Testis (tissue), 3 donors: ENCODE results near the gene PLSCR1. TPM values are rescaled to one million over a fixed set of nuclear protein-coding genes. Genes with fewer than 3 reads are reported as not detected.
"Not testable (repeated sequence)": the region's sequence is repeated elsewhere in the genome, so short reads cannot be mapped to it uniquely, and the experiment has no call there.

Source experiments
- DNase-seq: peaks from one replicate; pipeline ENCODE4 v3.0.0-alpha.2; 2019
- H3K27ac ChIP-seq, 2 donors: fragments of 200-600 bp; sonication (generic); one replicate each; pipeline ENCODE4 v1.5.1; 2019
- H3K27me3 ChIP-seq: fragments of 200-600 bp; sonication (generic); one replicate; pipeline ENCODE4 v1.5.1; 2019
- H3K36me3 ChIP-seq: fragments of 200-600 bp; sonication (generic); one replicate; pipeline ENCODE4 v1.5.1; 2017; ENCODE audit warnings: low read depth; ENCODE audit errors: missing control alignments
- H3K4me1 ChIP-seq: fragments of 200-600 bp; sonication (generic); one replicate; pipeline ENCODE4 v1.5.1; 2019
- H3K4me3 ChIP-seq, 2 donors: fragments of 200-600 bp; sonication (generic); one replicate each; pipeline ENCODE4 v1.5.1; 2017 to 2019
- H3K9me3 ChIP-seq: fragments of 200-600 bp; sonication (generic); one replicate; pipeline ENCODE4 v1.5.1; 2017
- POLR2A ChIP-seq: fragments of 450-650 bp; IDR thresholded peaks from one replicate; pipeline ENCODE4 v1.6.1; 2017; ENCODE audit warnings: antibody characterized with exemption, mild to moderate bottlenecking, moderate library complexity
- WGBS, 2 donors: methylation state at CpG; one replicate each; pipeline ENCODE4 v1.1.5; 2018; 5-methylcytosine and 5-hydroxymethylcytosine counted together
- intact Hi-C: fragments of 100-400 bp; cut with DNase I; formaldehyde crosslinking; loops from one replicate; pipeline ENCODE4 v1.15.1; 2023; ENCODE audit warnings: low total_unique reads
- polyA plus RNA-seq: library from polyadenylated mRNA; stranded (reverse); fragments of 350-450 nt; fragmentation: Illumina TruSeq; extraction: RNeasy Lipid Tissue Mini Kit (QIAGEN cat#74804); gene quantifications from one replicate; pipeline ENCODE4 v1.2.3, GENCODE V29; 2014; ENCODE audit warnings: low read depth, low replicate concordance; ENCODE audit not compliant: insufficient read depth
- total RNA-seq, 2 donors: library from RNA; depleted of rRNA; stranded (reverse); fragments of >200 nt; gene quantifications; one replicate each; pipeline ENCODE4 v1.2.3, GENCODE V29; 2016
- TF ChIP-seq, protein P1 (sequence below), 3 experiments: fragments of 450-650 bp in 2 of 3; fragments of 200-600 bp in 1 of 3; sonication (generic) in 1 of 3; IDR thresholded peaks; one replicate each; pipeline ENCODE4 v1.5.1; 2016 to 2019; ENCODE audit warnings: antibody characterized with exemption in 3 of 3, mild to moderate bottlenecking in 2 of 3, moderate library complexity in 1 of 3

Gene PLSCR1
- total and polyA plus RNA-seq, 3 donors from 2014 or later = 32.1 to 83.4 (median 46.9) TPM

DNA sequence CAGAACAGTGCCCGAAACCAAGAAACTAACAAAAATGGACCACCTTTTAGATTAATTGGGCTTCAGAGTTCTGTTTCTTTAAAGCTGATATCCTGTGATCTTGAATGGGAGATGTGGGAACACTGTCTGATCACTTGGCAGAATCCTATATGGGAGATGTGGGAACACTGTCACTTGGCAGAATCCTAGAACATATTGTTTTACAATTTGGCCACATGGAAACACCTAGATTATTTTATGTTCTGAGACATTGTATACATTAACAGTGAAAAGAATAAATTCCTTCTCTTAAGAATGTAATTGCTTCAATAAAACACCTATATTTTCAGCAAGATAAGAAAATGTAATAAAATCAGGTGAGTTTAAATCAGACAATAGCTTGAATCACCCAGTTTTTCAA lies 44.7 kb downstream of the PLSCR1 start:
- Histone ChIP-seq H3K27ac (no peak overlapping the region), H3K4me1 (no peaks in the 10 kb centered on the region), H3K9me3 (no peaks in the 10 kb centered on the region), H3K4me3 (no peak overlapping the region), H3K36me3 (no peaks in the 10 kb centered on the region), H3K27me3 (no peaks in the 10 kb centered on the region)
- intact Hi-C loops = no loop called here
- WGBS, 2 donors = 54 to 60% methylated on average over 1 of the region's 1 CpG
- TF ChIP-seq, protein P1, sequence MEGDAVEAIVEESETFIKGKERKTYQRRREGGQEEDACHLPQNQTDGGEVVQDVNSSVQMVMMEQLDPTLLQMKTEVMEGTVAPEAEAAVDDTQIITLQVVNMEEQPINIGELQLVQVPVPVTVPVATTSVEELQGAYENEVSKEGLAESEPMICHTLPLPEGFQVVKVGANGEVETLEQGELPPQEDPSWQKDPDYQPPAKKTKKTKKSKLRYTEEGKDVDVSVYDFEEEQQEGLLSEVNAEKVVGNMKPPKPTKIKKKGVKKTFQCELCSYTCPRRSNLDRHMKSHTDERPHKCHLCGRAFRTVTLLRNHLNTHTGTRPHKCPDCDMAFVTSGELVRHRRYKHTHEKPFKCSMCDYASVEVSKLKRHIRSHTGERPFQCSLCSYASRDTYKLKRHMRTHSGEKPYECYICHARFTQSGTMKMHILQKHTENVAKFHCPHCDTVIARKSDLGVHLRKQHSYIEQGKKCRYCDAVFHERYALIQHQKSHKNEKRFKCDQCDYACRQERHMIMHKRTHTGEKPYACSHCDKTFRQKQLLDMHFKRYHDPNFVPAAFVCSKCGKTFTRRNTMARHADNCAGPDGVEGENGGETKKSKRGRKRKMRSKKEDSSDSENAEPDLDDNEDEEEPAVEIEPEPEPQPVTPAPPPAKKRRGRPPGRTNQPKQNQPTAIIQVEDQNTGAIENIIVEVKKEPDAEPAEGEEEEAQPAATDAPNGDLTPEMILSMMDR (IDR thresholded peaks at IDR 0.05) = no peak
- no peak for TF ChIP-seq POLR2A
- no peak for DNase-seq

DNA sequence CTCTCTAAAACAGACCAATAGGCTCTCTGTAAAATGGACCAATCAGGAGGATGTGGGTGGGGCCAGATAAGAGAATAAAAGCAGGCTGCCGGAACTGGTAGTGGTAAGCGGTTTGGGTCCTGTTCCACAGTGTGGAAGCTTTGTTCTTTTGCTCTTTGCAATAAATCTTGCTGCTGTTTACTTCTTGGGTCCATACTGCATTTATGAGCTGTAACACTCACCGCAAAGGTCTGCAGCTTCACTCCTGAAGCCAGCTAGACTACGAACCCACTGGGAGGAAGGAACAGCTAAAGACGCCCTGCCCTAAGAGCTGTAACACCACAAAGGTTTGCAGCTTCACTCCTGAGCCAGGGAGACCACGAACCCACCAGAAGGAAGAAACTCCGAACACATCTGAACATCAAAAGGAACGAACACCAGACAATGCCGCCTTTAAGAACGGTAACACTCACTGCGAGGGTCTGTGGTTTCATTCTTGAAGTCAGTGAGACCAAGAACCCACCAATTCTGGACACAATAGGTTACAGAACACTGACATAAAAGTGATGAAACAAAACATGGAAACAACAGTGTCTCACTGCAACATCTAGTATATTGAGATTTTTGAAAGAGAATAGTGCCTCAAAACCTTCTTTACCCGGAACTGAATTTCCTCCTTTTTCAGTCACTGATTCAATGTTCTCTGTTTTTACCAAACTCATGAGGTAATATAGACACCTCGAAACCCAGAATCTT lies 46.2 kb downstream of the PLSCR1 start:
- Histone ChIP-seq H3K4me3 (no peak overlapping the region), H3K27me3 (no peaks in the 10 kb centered on the region), H3K4me1 (no peaks in the 10 kb centered on the region), H3K9me3 (no peaks in the 10 kb centered on the region), H3K27ac (no peak overlapping the region), H3K36me3 (no peaks in the 10 kb centered on the region)
- TF ChIP-seq, protein P1 (IDR thresholded peaks at IDR 0.05) = no peak
- no peak for TF ChIP-seq POLR2A
- intact Hi-C loops = no loop called here
- WGBS, 2 donors = 94 to 95% methylated on average over 13 of the region's 13 CpGs
- no peak for DNase-seq

DNA sequence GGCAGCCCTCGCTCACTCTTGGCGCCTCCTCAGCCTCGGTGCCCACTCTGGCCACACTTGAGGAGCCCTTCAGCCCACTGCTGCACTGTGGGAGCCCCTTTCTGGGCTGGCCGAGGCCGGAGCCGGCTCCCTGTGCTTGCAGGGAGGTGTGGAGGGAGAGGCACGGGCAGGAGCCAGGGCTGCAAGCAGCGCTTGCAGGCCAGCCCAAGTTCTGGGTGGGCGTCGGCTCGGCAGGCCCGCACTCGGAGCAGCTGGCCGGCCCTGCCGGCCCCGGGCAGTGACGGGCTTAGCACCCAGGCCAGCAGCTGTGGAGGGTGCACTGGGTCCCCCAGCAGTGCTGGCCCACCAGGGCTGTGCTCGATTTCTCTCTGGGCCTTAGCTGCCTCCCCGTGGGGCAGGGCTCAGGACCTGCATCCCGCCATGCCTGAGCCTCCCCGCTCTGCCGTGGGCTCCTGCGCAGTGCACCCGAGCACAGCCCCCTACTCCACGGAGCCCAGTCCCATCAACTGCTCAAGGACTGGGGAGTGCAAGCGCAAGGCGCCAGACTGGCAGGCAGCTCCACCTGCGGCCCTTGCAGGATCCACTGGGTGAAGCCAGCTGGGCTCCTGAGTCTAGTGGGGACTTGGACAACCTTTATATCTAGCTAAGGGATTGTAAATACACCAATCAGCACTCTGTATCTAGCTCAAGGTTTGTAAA lies 47.1 kb downstream of the PLSCR1 start:
- 69 to 93% methylated on average over 6 to 28 of the region's 28 CpGs for WGBS, 2 donors
- H3K4me3 ChIP-seq, H3K9me3 ChIP-seq, H3K4me1 ChIP-seq, H3K27ac ChIP-seq, DNase-seq, H3K27me3 ChIP-seq, intact Hi-C loops, H3K36me3 ChIP-seq: not testable (repeated sequence)

DNA sequence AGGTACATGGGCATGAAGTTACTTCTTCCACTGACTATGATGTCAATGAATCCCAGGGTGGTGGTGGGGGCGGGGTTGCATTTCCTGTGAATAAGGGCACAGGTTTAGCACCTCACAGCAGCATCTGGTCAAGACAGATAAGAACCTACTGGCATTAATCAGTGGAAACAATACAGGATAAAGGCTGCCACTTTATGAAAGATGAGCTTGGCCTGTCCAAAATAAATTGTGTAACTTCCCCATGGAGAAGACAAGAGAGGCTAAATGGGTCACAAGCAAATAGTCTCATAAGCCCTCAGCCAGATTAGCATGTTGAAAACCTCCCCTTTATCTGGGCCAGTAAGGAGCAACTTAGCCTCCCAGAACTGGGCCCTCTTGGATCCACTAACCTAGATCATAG lies 47.7 kb downstream of the PLSCR1 start:
- Histone ChIP-seq H3K4me3 (no peak overlapping the region), H3K9me3 (no peaks in the 10 kb centered on the region), H3K4me1 (no peaks in the 10 kb centered on the region), H3K36me3 (no peaks in the 10 kb centered on the region), H3K27me3 (no peaks in the 10 kb centered on the region), H3K27ac (no peak overlapping the region)
- intact Hi-C loops = no loop called here
- TF ChIP-seq, protein P1 (IDR thresholded peaks at IDR 0.05) = no peak
- TF ChIP-seq POLR2A = no peak
- DNase-seq = no peak
- 0 to 56% methylated on average over 1 of the region's 1 CpG for WGBS, 2 donors

DNA sequence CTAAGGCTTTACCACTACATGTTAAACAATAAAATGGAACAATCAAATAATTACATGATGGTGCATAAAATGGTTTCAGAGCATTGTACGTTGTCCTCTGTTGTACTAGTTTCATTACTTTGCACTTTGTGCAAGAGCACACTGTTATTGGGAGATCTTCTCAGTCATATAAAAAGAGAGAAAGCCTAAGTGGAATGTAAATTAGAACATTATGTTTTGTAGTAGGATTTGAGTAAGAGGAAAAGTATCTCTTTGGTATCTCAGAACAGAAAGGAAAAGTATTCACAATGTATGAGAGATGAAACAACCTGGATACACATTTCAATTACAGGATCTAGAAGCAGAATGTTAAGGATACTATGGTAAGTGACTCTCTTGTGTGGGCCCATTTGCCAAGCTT lies 48.2 kb downstream of the PLSCR1 start:
- no peak for DNase-seq
- TF ChIP-seq POLR2A = no peak
- TF ChIP-seq, protein P1 (IDR thresholded peaks at IDR 0.05) = no peak
- H3K4me1 ChIP-seq = no peaks in the 10 kb centered on the region
- no peak overlapping the region for H3K4me3 ChIP-seq
- no peaks in the 10 kb centered on the region for H3K27me3 ChIP-seq
- no peaks in the 10 kb centered on the region for H3K36me3 ChIP-seq
- intact Hi-C loops = no loop called here
- 0 to 32% methylated on average over 1 of the region's 1 CpG for WGBS, 2 donors
- H3K27ac ChIP-seq = no peak overlapping the region
- no peaks in the 10 kb centered on the region for H3K9me3 ChIP-seq
